Mucosa of descending colon (tissue), 3 donors: ENCODE results near the gene MED13. TPM values are rescaled to one million over a fixed set of nuclear protein-coding genes. Genes with fewer than 3 reads are reported as not detected.

Experiments
- ATAC-seq: fragments of 200-7000 bp; cut with Tn5 transposase; one replicate; pipeline ENCODE4 v1.9.1; 2020; ENCODE audit warnings: mild to moderate bottlenecking, moderate library complexity
- DNase-seq, 3 donors: peaks; one replicate each; pipeline ENCODE4 v3.0.0-alpha.2; 2020
- H3K36me3 ChIP-seq: fragments of 200-600 bp; one replicate; pipeline ENCODE4 v1.8.0; 2021; ENCODE audit warnings: low read depth, mild to moderate bottlenecking
- H3K4me1 ChIP-seq: fragments of 200-600 bp; one replicate; pipeline ENCODE4 v1.8.0; 2021; ENCODE audit warnings: low read depth, mild to moderate bottlenecking
- H3K4me3 ChIP-seq: fragments of 200-600 bp; one replicate; pipeline ENCODE4 v1.8.0; 2021; ENCODE audit warnings: mild to moderate bottlenecking
- H3K9me3 ChIP-seq: fragments of 200-600 bp; one replicate; pipeline ENCODE4 v1.8.0; 2021; ENCODE audit warnings: mild to moderate bottlenecking
- intact Hi-C, 2 donors: fragments of 100-400 bp; cut with DNase I in 1 of 2; cut with micrococcal nuclease in 1 of 2; formaldehyde crosslinking; loops; one replicate each; pipeline versions ENCODE4 v1.11.0 to v1.11.1; 2022; cut with DNase I, micrococcal nuclease
- total RNA-seq, 3 donors: library from RNA; stranded (reverse); fragmentation: NEBNext Ultra II Directional in 2 of 3; extraction: Animal tissue kit (Norgen Biotek cat#: 25700) in 2 of 3; gene quantifications; one replicate each; pipeline versions ENCODE4 v1.2.1 to v1.2.4, GENCODE V29; 2021 to 2023
- TF ChIP-seq, protein P1 (sequence below): fragments of 200-600 bp; IDR thresholded peaks from one replicate; pipeline ENCODE4 v1.8.0; 2022; ENCODE audit warnings: antibody characterized with exemption, mild to moderate bottlenecking
- donor health status: DM: no; HTN: no; CAD: no; lungs with moderate emphysema.
- donor health status: DM: no; HTN: no; CAD: no.
- donor health status: DM: no; HTN: yes; CAD: no.

MED13 gene
- total RNA-seq, 3 donors from 2014 or later = 71.1 to 104 (median 82.4) TPM

DNA sequence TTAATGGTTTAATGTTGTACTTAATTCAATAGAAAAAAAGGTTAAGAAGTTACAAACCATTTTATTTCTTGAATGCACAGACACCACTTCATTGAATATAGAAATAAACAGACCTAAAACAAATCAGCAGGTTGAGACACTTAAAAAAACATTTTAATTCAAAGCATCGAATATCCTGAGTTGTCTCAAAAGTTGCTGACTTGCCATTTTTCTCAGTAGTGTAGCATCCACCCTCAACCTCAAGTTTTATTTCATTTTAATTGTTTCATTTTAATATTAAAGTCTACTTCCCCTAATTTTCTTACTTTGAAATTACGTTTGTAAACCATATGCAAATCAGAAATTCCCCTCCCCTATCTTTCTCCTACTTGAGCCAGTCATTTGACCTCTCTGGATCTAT is 5.8 kb upstream of the MED13 start:
- ATAC-seq (no peak), DNase-seq (no peak)
- H3K4me3 ChIP-seq = no peak overlapping the region
- no peaks in the 10 kb centered on the region for H3K9me3 ChIP-seq
- intact Hi-C loops = no loop called here
- TF ChIP-seq, protein P1, sequence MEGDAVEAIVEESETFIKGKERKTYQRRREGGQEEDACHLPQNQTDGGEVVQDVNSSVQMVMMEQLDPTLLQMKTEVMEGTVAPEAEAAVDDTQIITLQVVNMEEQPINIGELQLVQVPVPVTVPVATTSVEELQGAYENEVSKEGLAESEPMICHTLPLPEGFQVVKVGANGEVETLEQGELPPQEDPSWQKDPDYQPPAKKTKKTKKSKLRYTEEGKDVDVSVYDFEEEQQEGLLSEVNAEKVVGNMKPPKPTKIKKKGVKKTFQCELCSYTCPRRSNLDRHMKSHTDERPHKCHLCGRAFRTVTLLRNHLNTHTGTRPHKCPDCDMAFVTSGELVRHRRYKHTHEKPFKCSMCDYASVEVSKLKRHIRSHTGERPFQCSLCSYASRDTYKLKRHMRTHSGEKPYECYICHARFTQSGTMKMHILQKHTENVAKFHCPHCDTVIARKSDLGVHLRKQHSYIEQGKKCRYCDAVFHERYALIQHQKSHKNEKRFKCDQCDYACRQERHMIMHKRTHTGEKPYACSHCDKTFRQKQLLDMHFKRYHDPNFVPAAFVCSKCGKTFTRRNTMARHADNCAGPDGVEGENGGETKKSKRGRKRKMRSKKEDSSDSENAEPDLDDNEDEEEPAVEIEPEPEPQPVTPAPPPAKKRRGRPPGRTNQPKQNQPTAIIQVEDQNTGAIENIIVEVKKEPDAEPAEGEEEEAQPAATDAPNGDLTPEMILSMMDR = no peak
- peaks cover 4% of the 10 kb centered on the region for H3K4me1 ChIP-seq
- no peaks in the 10 kb centered on the region for H3K36me3 ChIP-seq

DNA sequence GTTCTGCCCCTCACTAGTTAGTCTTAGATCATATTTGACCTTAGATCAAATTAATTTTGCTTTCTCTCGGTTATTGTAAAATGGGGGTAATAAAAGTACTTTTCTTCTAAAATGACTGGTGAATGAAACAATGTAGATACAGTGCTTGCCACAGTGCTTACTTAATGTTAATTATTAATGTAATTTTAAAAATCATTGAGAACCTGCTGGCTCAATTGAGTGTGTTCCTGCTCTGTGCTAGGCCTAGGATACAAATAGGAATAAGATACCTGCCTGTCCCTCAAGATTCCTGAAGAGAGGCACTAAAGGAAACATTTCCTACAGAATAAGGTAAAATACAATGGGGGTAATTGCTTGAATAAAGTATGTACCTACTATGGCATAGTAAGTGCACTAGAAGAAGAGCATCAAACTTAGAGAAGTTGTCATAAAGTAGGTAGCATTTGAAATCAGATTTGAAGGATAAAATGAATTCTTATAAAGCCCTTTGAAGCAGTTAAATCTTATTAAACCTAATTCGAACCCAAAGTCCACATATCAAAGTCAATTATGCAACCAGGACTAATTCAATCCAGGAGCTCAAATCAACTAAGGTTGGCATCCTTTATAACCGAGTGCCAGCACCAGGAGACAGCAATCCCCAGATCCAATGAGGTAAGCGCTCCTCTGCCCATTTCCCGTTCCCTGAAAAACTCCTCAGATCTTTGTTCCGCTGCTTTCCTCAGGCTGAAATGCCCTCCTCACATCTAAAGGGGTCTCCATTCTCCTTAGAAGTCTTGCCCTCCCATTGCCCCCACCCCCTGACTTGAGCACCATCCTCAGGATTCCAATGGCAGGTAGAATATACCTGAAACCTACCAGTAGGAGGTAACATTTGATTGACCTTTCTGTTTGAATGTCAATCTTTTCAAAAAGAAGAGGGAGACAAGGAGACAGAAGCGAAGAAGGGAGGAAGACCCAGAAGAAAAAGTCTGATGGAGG is 2.4 kb upstream of the MED13 start:
- no peak for DNase-seq
- intact Hi-C loops = no loop called here
- H3K36me3 ChIP-seq = no peaks in the 10 kb centered on the region
- TF ChIP-seq, protein P1 = no peak
- ATAC-seq = no peak
- H3K4me3 ChIP-seq = no peak overlapping the region
- H3K4me1 ChIP-seq = peaks cover 16% of the 10 kb centered on the region
- no peaks in the 10 kb centered on the region for H3K9me3 ChIP-seq

- TF ChIP-seq, protein P1 = peak; percentile 92
- Histone ChIP-seq H3K9me3 (no peaks in the 10 kb centered on the region), H3K4me1 (peaks cover 24% of the 10 kb centered on the region), H3K36me3 (no peaks in the 10 kb centered on the region), H3K4me3 (peak overlapping the region; percentile 96)
- peak; percentile 98 for ATAC-seq
- intact Hi-C loops = no loop called here
- DNase-seq = peak; percentile 98 to 99 (median 99)
Measured at GRCh38 chr17:62065611-62066468, 762 bp upstream of the MED13 start.

DNA sequence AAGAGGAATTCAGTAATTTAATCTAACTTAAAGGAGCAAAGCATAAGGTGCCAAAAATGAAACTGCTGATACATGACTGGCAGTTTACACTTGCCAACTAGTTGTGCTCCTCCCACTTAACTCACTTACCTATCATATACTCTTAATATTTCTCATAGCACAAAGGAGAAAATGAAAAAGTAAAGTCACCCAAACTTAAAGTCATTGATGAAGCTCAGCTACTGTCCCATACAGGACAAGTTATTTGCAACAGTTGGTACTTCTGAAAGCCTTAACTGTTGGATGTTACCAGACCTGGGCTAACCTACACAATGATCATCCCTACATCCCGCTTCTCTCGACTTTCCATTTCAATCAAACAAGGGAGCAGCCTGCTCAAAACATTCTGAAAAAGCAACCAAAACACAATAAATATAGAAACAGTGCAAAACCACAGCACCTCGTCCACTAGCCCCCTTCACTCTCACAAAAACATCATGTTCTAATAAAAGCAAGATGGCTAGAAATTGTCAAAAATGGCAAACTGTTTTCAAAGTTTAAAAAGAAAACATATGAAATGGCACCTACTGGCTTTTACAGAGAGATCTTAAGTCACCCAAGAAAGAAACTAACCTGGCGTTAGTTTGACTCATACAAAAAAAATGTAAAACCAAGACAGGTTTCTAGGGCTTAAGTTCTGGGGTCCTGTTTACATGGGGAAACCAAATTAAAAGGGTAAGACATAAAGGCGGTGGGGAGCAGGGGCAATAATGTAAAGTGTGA is 868 bp downstream of the MED13 start:
- H3K4me1 ChIP-seq = peaks cover 37% of the 10 kb centered on the region

More for the DNA sequence above, 868 bp downstream of the MED13 start:
- ATAC-seq (peak; percentile 23), DNase-seq (peak in 1 of 3 donors; percentile 29)
- H3K36me3 ChIP-seq = no peaks in the 10 kb centered on the region
- intact Hi-C loops = no loop called here
- TF ChIP-seq, protein P1 = no peak
- H3K4me3 ChIP-seq = peak overlapping the region; percentile 96
- H3K9me3 ChIP-seq = no peaks in the 10 kb centered on the region
